Hepatocyte (in vitro differentiated cells): ENCODE data around the gene SPRR2F. TPM values are rescaled to one million over a fixed set of nuclear protein-coding genes. Genes with fewer than 3 reads are reported as not detected.
"Not testable (repeated sequence)": the region's sequence is repeated elsewhere in the genome, so short reads cannot be mapped to it uniquely, and the experiment has no call there.

ENCODE experiments used
- DNase-seq: peaks from one replicate; pipeline ENCODE4 v3.0.0-alpha.2; 2016; ENCODE audit warnings: low spot score
- H2AFZ ChIP-seq: fragments of 200-600 bp; sonication (generic); 2 replicates; pipeline ENCODE4 v1.6.0; 2016; ENCODE audit warnings: antibody characterized with exemption, mild to moderate bottlenecking
- H3K27ac ChIP-seq: fragments of 200-600 bp; sonication (generic); 2 replicates; pipeline ENCODE4 v1.5.1; 2016; ENCODE audit warnings: mild to moderate bottlenecking
- H3K27me3 ChIP-seq: fragments of 200-600 bp; sonication (generic); 2 replicates; pipeline ENCODE4 v1.6.1; 2016
- H3K36me3 ChIP-seq: fragments of 200-600 bp; sonication (generic); replicated peaks from 2 replicates; pipeline ENCODE4 v1.5.1; 2016; ENCODE audit warnings: low read depth; ENCODE audit not compliant: insufficient read depth
- H3K4me1 ChIP-seq: fragments of 200-600 bp; sonication (generic); 2 replicates; pipeline ENCODE4 v1.5.1; 2016; ENCODE audit warnings: mild to moderate bottlenecking, moderate library complexity; ENCODE audit not compliant: insufficient read depth
- H3K4me2 ChIP-seq: fragments of 200-600 bp; sonication (generic); 2 replicates; pipeline ENCODE4 v1.6.0; 2016
- H3K4me3 ChIP-seq: fragments of 200-600 bp; sonication (generic); 2 replicates; pipeline ENCODE4 v1.5.1; 2016; ENCODE audit warnings: mild to moderate bottlenecking
- H3K79me2 ChIP-seq: fragments of 200-600 bp; sonication (generic); 2 replicates; pipeline ENCODE4 v1.6.0; 2017; ENCODE audit warnings: mild to moderate bottlenecking
- H3K9me2 ChIP-seq: fragments of 200-600 bp; sonication (generic); replicated peaks from 2 replicates; pipeline ENCODE4 v1.6.0; 2017; ENCODE audit warnings: mild to moderate bottlenecking; ENCODE audit not compliant: insufficient read depth
- H3K9me3 ChIP-seq: fragments of 200-600 bp; sonication (generic); 2 replicates; pipeline ENCODE4 v1.5.1; 2016; ENCODE audit warnings: low read depth, mild to moderate bottlenecking
- H4K20me1 ChIP-seq: fragments of 200-600 bp; sonication (generic); 2 replicates; pipeline ENCODE4 v1.6.0; 2016; ENCODE audit warnings: mild to moderate bottlenecking; ENCODE audit not compliant: insufficient read depth, poor library complexity, severe bottlenecking
- EZH2 ChIP-seq: fragments of 200-600 bp; sonication (generic); IDR thresholded peaks from 2 replicates; pipeline ENCODE4 v1.6.1; 2016; ENCODE audit warnings: antibody characterized with exemption, mild to moderate bottlenecking, borderline replicate concordance
- EZH2phosphoT487 ChIP-seq: fragments of 200-600 bp; sonication (generic); IDR thresholded peaks from one replicate; pipeline ENCODE4 v1.6.1; 2018; ENCODE audit warnings: antibody characterized with exemption, mild to moderate bottlenecking, low read depth, moderate library complexity; ENCODE audit not compliant: unreplicated experiment, severe bottlenecking
- WGBS: methylation state at CpG from one replicate; pipeline ENCODE4 v1.1.6; 2016; ENCODE audit warnings: low lambda C conversion rate; ENCODE audit errors: missing lambda C conversion rate; 5-methylcytosine and 5-hydroxymethylcytosine counted together
- polyA plus RNA-seq: library from polyadenylated mRNA; unstranded; fragments of >200 nt; fragmentation: Nextera tagmentation; extraction: Ambion mirVana; gene quantifications from 2 replicates; pipeline ENCODE4 v1.2.1, GENCODE V29; 2016
- total RNA-seq: library from RNA; depleted of rRNA; stranded (reverse); fragments of >200 nt; gene quantifications from 2 replicates; pipeline ENCODE4 v1.2.3, GENCODE V29; 2014
- TF ChIP-seq, protein P1 (sequence below): fragments of 200-600 bp; sonication (generic); IDR thresholded peaks from 2 replicates; pipeline ENCODE4 v1.5.1; 2016; ENCODE audit warnings: antibody characterized with exemption, mild to moderate bottlenecking; ENCODE audit not compliant: poor library complexity

The SPRR2F gene
- total and polyA plus RNA-seq, 2 experiments from 2014 or later, result 0.80 to 26.1 TPM

DNA sequence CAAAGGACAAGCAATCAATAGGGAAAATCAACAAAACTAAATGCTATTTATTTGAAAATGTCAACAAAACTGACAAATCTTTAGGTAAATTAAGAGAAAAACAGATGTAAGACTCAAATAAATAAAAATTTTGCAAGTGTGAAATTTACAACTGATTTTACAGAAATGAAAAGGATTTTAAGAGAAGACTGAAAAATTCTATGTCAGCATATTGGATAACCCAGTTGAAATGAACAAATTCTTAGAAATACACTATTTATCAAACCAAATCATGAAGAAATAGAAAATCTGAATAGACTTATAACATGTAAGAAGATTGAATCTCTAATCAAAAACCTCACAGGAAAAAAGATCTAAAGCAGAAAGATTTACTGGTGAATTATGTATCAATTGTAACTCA lies 7.6 kb upstream of the SPRR2F start:
- Histone ChIP-seq H3K27me3 (no peaks in the 10 kb centered on the region), H3K9me2 (no peaks in the 10 kb centered on the region), H3K36me3 (no peaks in the 10 kb centered on the region), H3K4me2 (no peak overlapping the region), H3K4me1 (no peaks in the 10 kb centered on the region), H3K4me3 (no peak overlapping the region), H2AFZ (no peak overlapping the region), H3K27ac (no peak overlapping the region), H3K9me3 (no peaks in the 10 kb centered on the region), H4K20me1 (no peaks in the 10 kb centered on the region), H3K79me2 (no peaks in the 10 kb centered on the region)
- no peak for DNase-seq
- TF ChIP-seq, protein P1, sequence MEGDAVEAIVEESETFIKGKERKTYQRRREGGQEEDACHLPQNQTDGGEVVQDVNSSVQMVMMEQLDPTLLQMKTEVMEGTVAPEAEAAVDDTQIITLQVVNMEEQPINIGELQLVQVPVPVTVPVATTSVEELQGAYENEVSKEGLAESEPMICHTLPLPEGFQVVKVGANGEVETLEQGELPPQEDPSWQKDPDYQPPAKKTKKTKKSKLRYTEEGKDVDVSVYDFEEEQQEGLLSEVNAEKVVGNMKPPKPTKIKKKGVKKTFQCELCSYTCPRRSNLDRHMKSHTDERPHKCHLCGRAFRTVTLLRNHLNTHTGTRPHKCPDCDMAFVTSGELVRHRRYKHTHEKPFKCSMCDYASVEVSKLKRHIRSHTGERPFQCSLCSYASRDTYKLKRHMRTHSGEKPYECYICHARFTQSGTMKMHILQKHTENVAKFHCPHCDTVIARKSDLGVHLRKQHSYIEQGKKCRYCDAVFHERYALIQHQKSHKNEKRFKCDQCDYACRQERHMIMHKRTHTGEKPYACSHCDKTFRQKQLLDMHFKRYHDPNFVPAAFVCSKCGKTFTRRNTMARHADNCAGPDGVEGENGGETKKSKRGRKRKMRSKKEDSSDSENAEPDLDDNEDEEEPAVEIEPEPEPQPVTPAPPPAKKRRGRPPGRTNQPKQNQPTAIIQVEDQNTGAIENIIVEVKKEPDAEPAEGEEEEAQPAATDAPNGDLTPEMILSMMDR, result no peak
- no peak for TF ChIP-seq EZH2
- TF ChIP-seq EZH2phosphoT487, result no peak

DNA sequence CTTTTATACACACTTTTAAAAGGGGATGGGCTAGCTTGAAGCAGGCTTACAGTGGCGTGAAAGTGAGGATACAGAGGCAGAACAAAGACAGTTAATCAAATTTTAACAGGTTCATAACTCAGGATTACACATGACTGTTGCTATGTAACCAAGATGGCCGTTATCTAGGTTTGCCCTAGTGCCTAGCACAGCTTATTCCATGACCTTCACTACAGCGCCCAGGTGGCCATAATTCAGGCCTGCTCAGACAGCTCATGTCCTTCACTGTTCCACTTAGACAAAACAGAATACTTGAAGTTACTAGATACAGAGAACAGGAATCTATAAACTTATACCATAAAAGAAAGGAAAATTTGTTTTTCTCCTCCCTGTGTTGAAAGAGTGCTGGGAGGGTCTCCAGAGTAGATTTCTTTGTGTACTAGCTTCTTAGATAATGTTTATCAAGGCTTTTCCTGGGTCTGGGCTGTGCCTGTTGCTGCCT lies 6.2 kb upstream of the SPRR2F start:
- WGBS, result 31% methylated on average over 3 of the region's 3 CpGs
- no peaks in the 10 kb centered on the region for H3K9me2 ChIP-seq
- H3K27me3 ChIP-seq, result no peaks in the 10 kb centered on the region
- TF ChIP-seq, protein P1, result no peak
- no peak for TF ChIP-seq EZH2phosphoT487
- TF ChIP-seq EZH2, result no peak
- no peaks in the 10 kb centered on the region for H3K9me3 ChIP-seq
- H3K4me3 ChIP-seq, result no peak overlapping the region
- no peaks in the 10 kb centered on the region for H3K79me2 ChIP-seq
- H2AFZ ChIP-seq, result no peak overlapping the region
- H3K27ac ChIP-seq, result no peak overlapping the region
- no peaks in the 10 kb centered on the region for H3K4me1 ChIP-seq
- DNase-seq, result no peak
- H3K36me3 ChIP-seq, result no peaks in the 10 kb centered on the region
- no peak overlapping the region for H3K4me2 ChIP-seq
- no peaks in the 10 kb centered on the region for H4K20me1 ChIP-seq

DNA sequence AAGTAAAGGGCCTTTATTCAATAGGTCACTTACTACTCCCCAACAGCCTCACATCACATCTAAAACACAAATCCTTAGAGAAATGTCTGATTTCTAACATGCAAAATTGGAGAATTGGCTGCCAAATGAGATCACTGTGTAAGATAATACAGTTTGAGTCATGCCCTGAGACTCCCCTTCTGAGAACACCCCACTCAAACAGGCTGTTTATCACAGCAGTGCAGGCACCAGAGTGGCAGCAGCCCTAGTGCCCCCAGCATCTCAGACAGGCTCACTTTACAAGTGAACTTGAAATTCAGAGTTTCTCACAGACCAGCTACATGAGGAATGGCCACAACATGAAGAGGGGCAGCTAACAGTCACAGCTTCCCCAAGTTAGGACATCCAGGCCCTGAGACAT lies 1.9 kb upstream of the SPRR2F start:
- not testable (repeated sequence) for H3K27ac ChIP-seq, H3K9me2 ChIP-seq, H3K36me3 ChIP-seq, DNase-seq, H3K4me3 ChIP-seq, H3K27me3 ChIP-seq, H3K4me1 ChIP-seq, H3K79me2 ChIP-seq, H4K20me1 ChIP-seq, H2AFZ ChIP-seq, H3K9me3 ChIP-seq, H3K4me2 ChIP-seq

DNA sequence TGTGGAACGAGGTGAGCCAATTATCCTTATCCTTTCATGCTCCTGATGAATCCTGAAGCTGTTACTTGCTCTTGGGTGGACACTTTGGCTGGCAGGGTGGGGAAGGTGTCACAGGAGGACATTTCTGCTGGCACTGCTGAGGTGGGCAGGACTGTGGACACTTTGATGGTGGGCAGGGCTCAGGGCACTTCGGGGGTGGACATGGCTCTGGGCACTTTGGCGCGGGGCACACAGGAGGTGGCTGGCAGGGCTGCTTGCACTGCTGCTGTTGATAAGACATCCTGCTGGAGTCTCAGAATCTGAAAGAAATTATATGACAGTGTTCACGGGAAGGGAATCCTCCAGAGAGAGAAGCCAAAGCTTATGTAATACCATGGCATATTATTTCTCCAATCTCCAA lies 862 bp downstream of the SPRR2F start:
- H3K9me2 ChIP-seq, DNase-seq, H2AFZ ChIP-seq, H3K4me2 ChIP-seq, H3K36me3 ChIP-seq, H3K4me3 ChIP-seq, H3K9me3 ChIP-seq, H4K20me1 ChIP-seq, H3K79me2 ChIP-seq, H3K27me3 ChIP-seq, H3K4me1 ChIP-seq, H3K27ac ChIP-seq: not testable (repeated sequence)
- WGBS, result 70% methylated on average over 5 of the region's 5 CpGs

DNA sequence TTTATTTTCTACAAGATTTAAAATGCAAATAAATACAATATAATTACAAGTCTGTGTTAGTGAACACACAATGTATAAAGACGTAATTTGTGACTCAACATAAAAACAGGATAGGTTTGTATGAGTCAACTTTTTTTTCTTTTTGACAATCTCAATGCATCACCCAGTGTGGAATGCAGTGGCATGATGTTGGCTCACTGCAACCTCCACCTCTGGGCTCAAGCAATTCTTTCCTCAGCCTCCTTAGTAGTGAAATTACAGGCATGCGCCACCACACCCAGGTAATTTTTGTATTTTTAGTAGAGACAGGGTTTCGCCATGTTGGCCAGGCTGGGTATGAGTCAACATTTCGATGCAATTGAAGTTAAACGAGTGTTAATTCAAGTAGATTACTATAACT lies 13.1 kb downstream of the SPRR2F start:
- no peak overlapping the region for H3K4me2 ChIP-seq
- TF ChIP-seq EZH2, result no peak
- TF ChIP-seq, protein P1, result no peak
- TF ChIP-seq EZH2phosphoT487, result no peak

More for the DNA sequence above, 13.1 kb downstream of the SPRR2F start:
- Histone ChIP-seq H3K4me1 (no peaks in the 10 kb centered on the region), H3K27me3 (no peaks in the 10 kb centered on the region), H3K9me3 (no peaks in the 10 kb centered on the region), H3K27ac (no peak overlapping the region), H3K9me2 (no peaks in the 10 kb centered on the region), H3K4me3 (no peak overlapping the region), H2AFZ (no peak overlapping the region), H4K20me1 (no peaks in the 10 kb centered on the region), H3K79me2 (no peaks in the 10 kb centered on the region), H3K36me3 (no peaks in the 10 kb centered on the region)
- DNase-seq, result no peak
- 79% methylated on average over 5 of the region's 5 CpGs for WGBS
